ENCODE data around the gene HS3ST4. TPM values are rescaled to one million over a fixed set of nuclear protein-coding genes. Genes with fewer than 3 reads are reported as not detected.

The HS3ST4 gene
- total RNA-seq, result not detected in 2 replicates

DNA sequence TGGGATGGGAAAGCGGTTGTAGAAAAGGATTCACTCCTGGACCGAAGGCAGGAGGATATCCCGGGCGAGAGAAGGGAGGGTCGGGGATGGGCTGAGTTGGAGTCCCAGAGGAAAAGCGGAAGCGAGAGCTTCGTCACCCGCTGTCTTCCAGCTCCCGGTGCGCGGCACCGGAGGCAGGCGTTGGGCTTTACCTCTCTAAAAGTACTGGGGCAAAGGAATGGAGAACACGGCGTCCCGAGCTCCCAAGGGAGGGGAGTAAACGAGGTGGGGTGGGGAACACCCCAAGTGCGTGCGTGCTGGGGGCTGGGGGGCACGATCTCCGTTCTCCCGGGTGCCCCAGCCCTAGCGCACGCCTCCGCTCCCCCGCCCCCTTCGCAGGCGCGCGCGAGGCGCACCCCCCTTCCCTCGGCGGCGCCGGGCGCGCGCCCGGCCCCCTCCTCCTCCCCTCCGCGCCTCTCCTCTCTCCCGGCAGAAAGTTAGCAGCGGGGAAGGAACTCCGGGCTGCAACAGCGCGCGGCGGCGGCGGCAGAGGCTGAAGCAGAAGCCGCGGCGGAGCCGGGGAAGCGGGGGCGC, at the start of gene HS3ST4:
HS3ST4 (plus strand) TSS at position 441 of the 573 bp plus-strand sequence.

